ENCODE data around the gene VCP. TPM values are rescaled to one million over a fixed set of nuclear protein-coding genes. Genes with fewer than 3 reads are reported as not detected.

VCP gene
- total and polyA plus RNA-seq, 9 of the 15 experiments (the other 6 are each of a cell fraction or from before 2014, with no cell fraction given), result 7.1 to 257 (median 199) TPM

DNA sequence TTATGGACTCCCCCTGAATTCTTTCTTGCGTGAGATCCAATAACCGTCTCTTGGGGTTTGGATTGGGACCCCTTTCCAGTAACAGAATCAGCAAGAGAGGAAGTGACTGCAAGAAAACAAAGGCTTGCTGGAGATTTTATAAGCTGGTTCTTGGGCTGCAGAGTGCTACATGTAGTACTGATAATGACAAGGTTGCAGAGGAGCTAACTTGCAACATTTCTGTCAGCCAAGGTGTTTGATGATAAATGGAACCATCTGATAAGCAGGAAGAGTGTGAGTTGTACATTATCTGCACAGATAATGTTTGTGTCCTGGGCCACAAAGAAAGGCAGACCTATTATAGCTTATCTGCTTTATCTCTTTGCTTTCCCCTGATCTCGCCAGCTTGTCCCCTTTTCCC, 45.8 kb downstream of the VCP start (continued):
- TF ChIP-seq, protein P1, sequence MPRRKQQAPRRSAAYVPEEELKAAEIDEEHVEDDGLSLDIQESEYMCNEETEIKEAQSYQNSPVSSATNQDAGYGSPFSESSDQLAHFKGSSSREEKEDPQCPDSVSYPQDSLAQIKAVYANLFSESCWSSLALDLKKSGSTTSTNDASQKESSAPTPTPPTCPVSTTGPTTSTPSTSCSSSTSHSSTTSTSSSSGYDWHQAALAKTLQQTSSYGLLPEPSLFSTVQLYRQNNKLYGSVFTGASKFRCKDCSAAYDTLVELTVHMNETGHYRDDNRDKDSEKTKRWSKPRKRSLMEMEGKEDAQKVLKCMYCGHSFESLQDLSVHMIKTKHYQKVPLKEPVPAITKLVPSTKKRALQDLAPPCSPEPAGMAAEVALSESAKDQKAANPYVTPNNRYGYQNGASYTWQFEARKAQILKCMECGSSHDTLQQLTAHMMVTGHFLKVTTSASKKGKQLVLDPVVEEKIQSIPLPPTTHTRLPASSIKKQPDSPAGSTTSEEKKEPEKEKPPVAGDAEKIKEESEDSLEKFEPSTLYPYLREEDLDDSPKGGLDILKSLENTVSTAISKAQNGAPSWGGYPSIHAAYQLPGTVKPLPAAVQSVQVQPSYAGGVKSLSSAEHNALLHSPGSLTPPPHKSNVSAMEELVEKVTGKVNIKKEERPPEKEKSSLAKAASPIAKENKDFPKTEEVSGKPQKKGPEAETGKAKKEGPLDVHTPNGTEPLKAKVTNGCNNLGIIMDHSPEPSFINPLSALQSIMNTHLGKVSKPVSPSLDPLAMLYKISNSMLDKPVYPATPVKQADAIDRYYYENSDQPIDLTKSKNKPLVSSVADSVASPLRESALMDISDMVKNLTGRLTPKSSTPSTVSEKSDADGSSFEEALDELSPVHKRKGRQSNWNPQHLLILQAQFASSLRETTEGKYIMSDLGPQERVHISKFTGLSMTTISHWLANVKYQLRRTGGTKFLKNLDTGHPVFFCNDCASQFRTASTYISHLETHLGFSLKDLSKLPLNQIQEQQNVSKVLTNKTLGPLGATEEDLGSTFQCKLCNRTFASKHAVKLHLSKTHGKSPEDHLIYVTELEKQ (CRISPR knock-in tag; IDR thresholded peaks at IDR 0.05), result no peak
- TF ChIP-seq PATZ1 (CRISPR knock-in tag; IDR thresholded peaks at IDR 0.05; ENCODE audit: borderline replicate concordance) (no peak), YBX1 (IDR thresholded peaks at IDR 0.05) (no peak), POLR3G (IDR thresholded peaks at IDR 0.05; ENCODE audit: extremely low read depth, insufficient read length, insufficient replicate concordance) (no peak), PBX2 (CRISPR knock-in tag; IDR thresholded peaks at IDR 0.05; ENCODE audit: low read depth) (no peak), PBX2 (tag; conservative IDR thresholded peaks at IDR 0.05; ENCODE audit: low read depth) (peak; percentile 59; the same call in 1 of the 2 replicates), RFX7 (CRISPR knock-in tag; IDR thresholded peaks at IDR 0.05) (no peak), ZNF589 (CRISPR knock-in tag; IDR thresholded peaks at IDR 0.05; ENCODE audit: low read depth) (no peak), ZNF146 (CRISPR knock-in tag; IDR thresholded peaks at IDR 0.05; ENCODE audit: unreplicated experiment) (no peak), HEY1 (CRISPR knock-in tag; IDR thresholded peaks at IDR 0.05; ENCODE audit: borderline replicate concordance) (no peak), ATF2 (CRISPR knock-in tag; IDR thresholded peaks at IDR 0.05) (no peak), GATA2 (CRISPR knock-in tag; IDR thresholded peaks at IDR 0.05) (no peak), TGIF2 (CRISPR knock-in tag; IDR thresholded peaks at IDR 0.05) (no peak), RUNX1 (IDR thresholded peaks at IDR 0.05; ENCODE audit: low read depth) (no peak), FOXA1 (IDR thresholded peaks at IDR 0.05; ENCODE audit: borderline replicate concordance) (no peak), DPF2 (IDR thresholded peaks at IDR 0.05) (peak; percentile 63), GTF2E2 (tag; IDR thresholded peaks at IDR 0.05) (no peak), SMARCC2 (IDR thresholded peaks at IDR 0.05; ENCODE audit: low read depth) (0 out of 2 replicates have a peak, but pooled peaks have one; percentile 37)
- TF ChIP-seq, protein P2, sequence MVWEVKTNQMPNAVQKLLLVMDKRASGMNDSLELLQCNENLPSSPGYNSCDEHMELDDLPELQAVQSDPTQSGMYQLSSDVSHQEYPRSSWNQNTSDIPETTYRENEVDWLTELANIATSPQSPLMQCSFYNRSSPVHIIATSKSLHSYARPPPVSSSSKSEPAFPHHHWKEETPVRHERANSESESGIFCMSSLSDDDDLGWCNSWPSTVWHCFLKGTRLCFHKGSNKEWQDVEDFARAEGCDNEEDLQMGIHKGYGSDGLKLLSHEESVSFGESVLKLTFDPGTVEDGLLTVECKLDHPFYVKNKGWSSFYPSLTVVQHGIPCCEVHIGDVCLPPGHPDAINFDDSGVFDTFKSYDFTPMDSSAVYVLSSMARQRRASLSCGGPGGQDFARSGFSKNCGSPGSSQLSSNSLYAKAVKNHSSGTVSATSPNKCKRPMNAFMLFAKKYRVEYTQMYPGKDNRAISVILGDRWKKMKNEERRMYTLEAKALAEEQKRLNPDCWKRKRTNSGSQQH (CRISPR knock-in tag; IDR thresholded peaks at IDR 0.05), result no peak

All from K562 (cell line).